KMS-11 (cell line): ENCODE measurements around the gene SLC38A2.
"Not testable (repeated sequence)": the region's sequence is repeated elsewhere in the genome, so short reads cannot be mapped to it uniquely, and the experiment has no call there.

ENCODE experiments used
- H2AFZ ChIP-seq: fragments of 200-600 bp; sonication (generic); 2 replicates; pipeline ENCODE4 v1.6.1; 2016; ENCODE audit warnings: antibody characterized with exemption, mixed run types, low read depth
- H3K27ac ChIP-seq: fragments of 200-600 bp; sonication (generic); 2 replicates; pipeline ENCODE4 v1.6.1; 2016; ENCODE audit warnings: mild to moderate bottlenecking, mixed run types
- H3K27me3 ChIP-seq: fragments of 200-600 bp; sonication (generic); 2 replicates; pipeline ENCODE4 v1.6.1; 2017; ENCODE audit warnings: mild to moderate bottlenecking, low read depth, mixed run types, moderate library complexity; ENCODE audit not compliant: insufficient read depth
- H3K36me3 ChIP-seq: fragments of 200-600 bp; sonication (generic); 2 replicates; pipeline ENCODE4 v1.6.1; 2017; ENCODE audit warnings: mild to moderate bottlenecking, mixed run types; ENCODE audit not compliant: insufficient read depth
- H3K4me1 ChIP-seq: fragments of 200-600 bp; sonication (generic); 2 replicates; pipeline ENCODE4 v1.6.1; 2016; ENCODE audit warnings: mild to moderate bottlenecking, low read depth, mixed run types; ENCODE audit not compliant: poor library complexity, severe bottlenecking
- H3K4me2 ChIP-seq: fragments of 200-600 bp; sonication (generic); 2 replicates; pipeline ENCODE4 v1.7.0; 2016; ENCODE audit warnings: mild to moderate bottlenecking, mixed run types
- H3K4me3 ChIP-seq: fragments of 200-600 bp; sonication (generic); IDR thresholded peaks from 2 replicates; pipeline ENCODE4 v1.6.1; 2017; ENCODE audit warnings: low read depth, low read length, mixed read lengths; ENCODE audit not compliant: insufficient read depth
- H3K79me2 ChIP-seq: fragments of 200-600 bp; sonication (generic); 2 replicates; pipeline ENCODE4 v1.6.1; 2016; ENCODE audit warnings: low read depth, mixed run types; ENCODE audit not compliant: insufficient read depth
- H3K9ac ChIP-seq: fragments of 200-600 bp; sonication (generic); 2 replicates; pipeline ENCODE4 v1.6.1; 2016; ENCODE audit warnings: mild to moderate bottlenecking, mixed run types
- H4K20me1 ChIP-seq: fragments of 200-600 bp; sonication (generic); 2 replicates; pipeline ENCODE4 v1.6.1; 2016; ENCODE audit warnings: mild to moderate bottlenecking, mixed run types; ENCODE audit not compliant: insufficient read depth
- TF ChIP-seq, protein P1 (sequence below): fragments of 200-600 bp; sonication (generic); conservative IDR thresholded peaks from 2 replicates; pipeline ENCODE4 v1.6.1; 2017; ENCODE audit warnings: low read depth, mild to moderate bottlenecking, antibody characterized with exemption, low read length, moderate library complexity, mixed read lengths

The SLC38A2 gene

DNA sequence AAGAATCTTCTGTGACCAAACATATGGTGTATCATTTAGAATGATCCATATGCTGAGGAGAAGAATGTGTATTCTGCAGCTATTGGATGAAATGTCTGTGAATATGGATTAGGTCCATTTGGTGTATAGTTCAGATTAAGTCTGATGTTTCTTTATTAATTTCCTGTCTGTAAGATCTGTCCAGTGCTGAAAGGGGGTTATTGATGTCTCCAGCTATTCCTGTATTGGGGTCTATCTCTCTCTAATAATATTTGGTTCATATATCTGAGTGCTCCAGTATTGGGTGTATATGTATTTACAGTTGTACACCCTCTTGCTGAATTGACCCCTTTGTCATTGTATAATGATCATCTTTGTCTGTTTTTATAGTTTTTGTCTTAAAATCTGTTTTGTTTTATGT lies 33.5 kb downstream of the SLC38A2 start:
- TF ChIP-seq, protein P1, sequence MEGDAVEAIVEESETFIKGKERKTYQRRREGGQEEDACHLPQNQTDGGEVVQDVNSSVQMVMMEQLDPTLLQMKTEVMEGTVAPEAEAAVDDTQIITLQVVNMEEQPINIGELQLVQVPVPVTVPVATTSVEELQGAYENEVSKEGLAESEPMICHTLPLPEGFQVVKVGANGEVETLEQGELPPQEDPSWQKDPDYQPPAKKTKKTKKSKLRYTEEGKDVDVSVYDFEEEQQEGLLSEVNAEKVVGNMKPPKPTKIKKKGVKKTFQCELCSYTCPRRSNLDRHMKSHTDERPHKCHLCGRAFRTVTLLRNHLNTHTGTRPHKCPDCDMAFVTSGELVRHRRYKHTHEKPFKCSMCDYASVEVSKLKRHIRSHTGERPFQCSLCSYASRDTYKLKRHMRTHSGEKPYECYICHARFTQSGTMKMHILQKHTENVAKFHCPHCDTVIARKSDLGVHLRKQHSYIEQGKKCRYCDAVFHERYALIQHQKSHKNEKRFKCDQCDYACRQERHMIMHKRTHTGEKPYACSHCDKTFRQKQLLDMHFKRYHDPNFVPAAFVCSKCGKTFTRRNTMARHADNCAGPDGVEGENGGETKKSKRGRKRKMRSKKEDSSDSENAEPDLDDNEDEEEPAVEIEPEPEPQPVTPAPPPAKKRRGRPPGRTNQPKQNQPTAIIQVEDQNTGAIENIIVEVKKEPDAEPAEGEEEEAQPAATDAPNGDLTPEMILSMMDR, result no peak
- H3K4me1 ChIP-seq, result no peaks in the 10 kb centered on the region
- H3K4me3 ChIP-seq, result no peak overlapping the region

DNA sequence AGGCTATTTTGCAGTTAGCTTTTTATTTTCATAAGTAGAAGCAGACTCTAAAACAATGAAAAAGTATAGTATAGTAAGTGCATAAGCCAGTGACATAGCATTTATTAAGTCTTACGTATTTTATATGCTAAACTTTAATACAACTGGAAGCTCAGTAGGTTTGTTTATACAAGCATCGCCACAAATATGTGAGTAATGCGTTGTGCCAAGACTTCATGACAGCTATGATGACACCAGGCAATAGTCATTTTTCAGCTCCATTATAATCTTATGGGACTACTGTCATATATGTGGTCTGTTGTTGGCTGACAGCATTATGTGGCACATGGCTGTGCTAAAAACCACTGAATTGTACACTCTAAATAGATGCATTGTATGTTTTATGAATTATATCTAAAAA lies 40.3 kb downstream of the SLC38A2 start:
- H4K20me1 ChIP-seq, result no peaks in the 10 kb centered on the region
- no peak overlapping the region for H3K9ac ChIP-seq
- H3K27me3 ChIP-seq, result no peaks in the 10 kb centered on the region
- no peak overlapping the region for H3K27ac ChIP-seq
- TF ChIP-seq, protein P1, result no peak
- no peak overlapping the region for H3K4me3 ChIP-seq
- no peaks in the 10 kb centered on the region for H3K79me2 ChIP-seq
- H3K36me3 ChIP-seq, result no peaks in the 10 kb centered on the region
- H2AFZ ChIP-seq, result no peak overlapping the region
- H3K4me2 ChIP-seq, result no peak overlapping the region
- H3K4me1 ChIP-seq, result no peaks in the 10 kb centered on the region

More for the DNA sequence above, 33.5 kb downstream of the SLC38A2 start:
- Histone ChIP-seq H3K36me3 (no peaks in the 10 kb centered on the region), H3K79me2 (no peaks in the 10 kb centered on the region), H4K20me1 (no peaks in the 10 kb centered on the region), H2AFZ (no peak overlapping the region), H3K27ac (no peak overlapping the region), H3K4me2 (no peak overlapping the region), H3K9ac (no peak overlapping the region), H3K27me3 (no peaks in the 10 kb centered on the region)

DNA sequence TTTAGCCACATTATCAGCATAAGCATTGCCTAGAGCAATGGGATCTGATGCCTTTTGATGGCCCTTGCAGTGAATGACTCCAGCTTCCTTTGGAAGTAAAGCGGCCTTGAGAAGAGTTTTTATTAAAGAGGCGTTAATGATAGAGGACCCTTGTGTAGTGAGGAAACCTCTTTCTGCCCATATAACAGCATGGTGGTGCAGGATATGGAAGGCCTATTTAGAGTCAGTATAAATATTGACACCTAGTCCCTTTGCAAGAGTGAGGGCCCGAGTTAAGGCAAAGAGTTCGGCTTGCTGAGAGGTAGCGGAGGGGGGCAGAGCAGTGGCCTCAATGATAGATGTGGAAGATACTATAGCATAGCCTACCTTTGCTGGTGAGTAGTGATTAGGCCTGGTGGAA lies 47.5 kb downstream of the SLC38A2 start:
- H2AFZ ChIP-seq, H4K20me1 ChIP-seq, H3K4me1 ChIP-seq, H3K9ac ChIP-seq, H3K27me3 ChIP-seq, H3K4me2 ChIP-seq, H3K4me3 ChIP-seq, H3K79me2 ChIP-seq, H3K36me3 ChIP-seq, H3K27ac ChIP-seq: not testable (repeated sequence)

DNA sequence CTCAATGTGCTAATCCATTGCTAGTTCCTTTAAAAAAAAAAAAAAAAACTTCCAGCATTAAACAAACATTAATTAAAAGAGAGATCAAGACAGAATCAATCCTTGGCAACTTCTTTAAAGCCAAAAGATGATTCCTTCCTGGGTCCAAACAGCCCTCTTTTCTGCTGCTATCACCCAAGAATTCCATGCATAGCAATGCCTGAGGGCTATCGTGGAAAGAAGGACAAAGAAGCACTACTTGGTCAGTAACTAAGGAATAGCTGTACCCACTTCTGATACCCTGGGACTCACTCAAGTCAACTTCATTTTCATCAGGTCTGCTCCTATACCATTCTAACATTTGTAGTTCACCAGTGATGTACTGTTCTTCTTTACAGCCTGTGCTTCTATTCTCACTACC lies 51.8 kb downstream of the SLC38A2 start:
- Histone ChIP-seq H3K4me2 (no peak overlapping the region), H3K27me3 (no peaks in the 10 kb centered on the region), H3K4me3 (no peak overlapping the region), H4K20me1 (no peaks in the 10 kb centered on the region), H3K27ac (no peak overlapping the region), H3K4me1 (no peaks in the 10 kb centered on the region), H3K36me3 (no peaks in the 10 kb centered on the region), H3K79me2 (no peaks in the 10 kb centered on the region), H2AFZ (no peak overlapping the region), H3K9ac (no peak overlapping the region)
- TF ChIP-seq, protein P1, result no peak

DNA sequence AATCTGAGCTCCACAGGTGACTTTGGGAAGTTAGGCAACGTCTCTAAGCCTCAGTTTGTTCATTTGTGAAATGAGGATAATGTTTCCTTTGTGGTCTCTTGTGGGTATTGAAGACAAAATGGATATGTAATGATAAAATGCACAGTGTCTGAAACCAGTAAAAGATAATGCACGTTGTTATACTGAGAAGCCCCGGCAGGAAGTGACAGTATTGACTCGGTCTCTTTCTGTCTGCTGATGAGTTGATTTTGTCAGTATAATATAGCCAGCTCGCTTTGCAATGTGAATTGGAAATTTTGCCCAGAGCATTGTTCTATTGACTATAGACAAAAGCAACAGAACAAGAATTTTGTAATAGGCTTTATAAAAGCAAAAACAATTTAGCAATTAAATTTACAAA lies 54.5 kb downstream of the SLC38A2 start:
- Histone ChIP-seq H3K4me3 (no peak overlapping the region), H3K9ac (no peak overlapping the region), H3K36me3 (no peaks in the 10 kb centered on the region), H3K79me2 (no peaks in the 10 kb centered on the region), H2AFZ (no peak overlapping the region), H3K27me3 (no peaks in the 10 kb centered on the region), H3K4me1 (no peaks in the 10 kb centered on the region), H4K20me1 (no peaks in the 10 kb centered on the region), H3K27ac (no peak overlapping the region), H3K4me2 (no peak overlapping the region)
- TF ChIP-seq, protein P1, result no peak
